Breast epithelium (tissue), 3 donors: Measurements from ENCODE around the gene ZDHHC16.

ENCODE experiments used
- POLR2AphosphoS5 ChIP-seq, 3 donors: sonication (generic); formaldehyde crosslinking; IDR thresholded peaks; one replicate each; pipeline ENCODE4 v1.6.1; 2017; ENCODE audit warnings: antibody characterized with exemption in 3 of 3
- TF ChIP-seq, protein P1 (sequence below), 3 donors: fragments of 450-650 bp; IDR thresholded peaks; one replicate each; pipeline ENCODE4 v1.5.1; 2016 to 2017; ENCODE audit warnings: antibody characterized with exemption in 3 of 3, mild to moderate bottlenecking in 3 of 3, moderate library complexity in 3 of 3

DNA sequence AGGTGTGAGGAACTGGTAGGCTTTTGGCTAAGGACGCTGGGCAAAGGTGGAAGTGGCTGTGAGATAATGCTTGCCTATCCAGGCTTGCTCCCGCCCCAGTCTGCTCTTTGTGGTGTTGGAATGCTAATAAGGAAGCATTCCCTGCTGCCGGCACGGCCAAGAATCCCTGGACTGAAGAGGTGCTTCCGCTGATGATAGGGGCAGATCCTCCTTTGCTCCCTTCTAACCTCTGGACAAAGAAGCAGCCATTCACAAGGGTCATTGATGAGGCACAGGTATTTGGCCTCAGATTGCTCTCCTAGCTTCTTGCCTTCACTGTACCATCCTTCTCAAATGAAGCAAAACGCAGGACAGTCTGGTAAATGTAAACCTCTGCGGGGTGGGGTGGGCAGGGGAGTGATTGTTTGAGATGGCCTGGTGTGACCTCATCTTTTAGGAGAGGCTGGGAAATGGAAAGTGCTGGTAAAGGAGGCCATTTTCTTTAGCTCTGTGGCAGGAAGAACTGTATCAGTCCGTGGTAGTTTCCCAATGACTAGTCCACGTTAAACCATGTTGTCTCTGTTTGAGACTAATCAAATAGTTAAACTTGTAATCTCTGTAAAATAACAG, 18.3 kb upstream of the ZDHHC16 start:
- TF ChIP-seq, protein P1, sequence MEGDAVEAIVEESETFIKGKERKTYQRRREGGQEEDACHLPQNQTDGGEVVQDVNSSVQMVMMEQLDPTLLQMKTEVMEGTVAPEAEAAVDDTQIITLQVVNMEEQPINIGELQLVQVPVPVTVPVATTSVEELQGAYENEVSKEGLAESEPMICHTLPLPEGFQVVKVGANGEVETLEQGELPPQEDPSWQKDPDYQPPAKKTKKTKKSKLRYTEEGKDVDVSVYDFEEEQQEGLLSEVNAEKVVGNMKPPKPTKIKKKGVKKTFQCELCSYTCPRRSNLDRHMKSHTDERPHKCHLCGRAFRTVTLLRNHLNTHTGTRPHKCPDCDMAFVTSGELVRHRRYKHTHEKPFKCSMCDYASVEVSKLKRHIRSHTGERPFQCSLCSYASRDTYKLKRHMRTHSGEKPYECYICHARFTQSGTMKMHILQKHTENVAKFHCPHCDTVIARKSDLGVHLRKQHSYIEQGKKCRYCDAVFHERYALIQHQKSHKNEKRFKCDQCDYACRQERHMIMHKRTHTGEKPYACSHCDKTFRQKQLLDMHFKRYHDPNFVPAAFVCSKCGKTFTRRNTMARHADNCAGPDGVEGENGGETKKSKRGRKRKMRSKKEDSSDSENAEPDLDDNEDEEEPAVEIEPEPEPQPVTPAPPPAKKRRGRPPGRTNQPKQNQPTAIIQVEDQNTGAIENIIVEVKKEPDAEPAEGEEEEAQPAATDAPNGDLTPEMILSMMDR (IDR thresholded peaks at IDR 0.05) = no peak
- TF ChIP-seq POLR2AphosphoS5 (IDR thresholded peaks at IDR 0.05) = peak in 1 of 3 donors; percentile 13
